Fibroblast of mammary gland (primary cell): ENCODE measurements around the gene ANKDD1A.

Experiments used
- DNase-seq: peaks from one replicate; pipeline ENCODE4 v3.0.0-alpha.2; 2010; ENCODE audit warnings: low read depth
- H3K4me3 ChIP-seq: 2 replicates; pipeline ENCODE4 v1.5.1; 2011; ENCODE audit warnings: low read depth, mild to moderate bottlenecking, low read length, moderate library complexity; ENCODE audit not compliant: control insufficient read depth
- CTCF ChIP-seq: conservative IDR thresholded peaks from 2 replicates; pipeline ENCODE4 v1.5.1; 2011; ENCODE audit warnings: low read depth, low read length, inconsistent platforms; ENCODE audit not compliant: control insufficient read depth, insufficient read depth

ANKDD1A gene

GRCh38 chr15:64970698-64971097, 59.0 kb downstream of the ANKDD1A start:
- no peak for TF ChIP-seq CTCF
- H3K4me3 ChIP-seq, result no peak overlapping the region
- DNase-seq, result no peak

GRCh38 chr15:64975390-64975789, 63.7 kb downstream of the ANKDD1A start:
- peak; percentile 43 for DNase-seq
- H3K4me3 ChIP-seq, result no peak overlapping the region
- TF ChIP-seq CTCF, result no peak

GRCh38 chr15:64979252-64979710, 67.6 kb downstream of the ANKDD1A start:
- TF ChIP-seq CTCF, result no peak
- H3K4me3 ChIP-seq, result no peak overlapping the region
- DNase-seq, result no peak

GRCh38 chr15:64981812-64982431, 70.2 kb downstream of the ANKDD1A start:
- DNase-seq, result no peak
- H3K4me3 ChIP-seq, result no peak overlapping the region

GRCh38 chr15:64982472-64982871, 70.8 kb downstream of the ANKDD1A start:
- no peak for TF ChIP-seq CTCF
- H3K4me3 ChIP-seq, result no peak overlapping the region
- peak; percentile 74 for DNase-seq

More at GRCh38 chr15:64981812-64982431, 70.2 kb downstream of the ANKDD1A start:
- no peak for TF ChIP-seq CTCF

- no peak for TF ChIP-seq CTCF
- no peak overlapping the region for H3K4me3 ChIP-seq
- DNase-seq, result peak; percentile 34
These were observed 73.8 kb downstream of the ANKDD1A start for GRCh38 chr15:64985366-64986033.

- no peak overlapping the region for H3K4me3 ChIP-seq
- peak; percentile 56 for DNase-seq
- TF ChIP-seq CTCF, result no peak
These were observed 75.4 kb downstream of the ANKDD1A start for GRCh38 chr15:64987136-64987535.
